ENCODE results near the gene USHBP1.
"Not testable (repeated sequence)": the region's sequence is repeated elsewhere in the genome, so short reads cannot be mapped to it uniquely, and the experiment has no call there.

USHBP1 gene

DNA sequence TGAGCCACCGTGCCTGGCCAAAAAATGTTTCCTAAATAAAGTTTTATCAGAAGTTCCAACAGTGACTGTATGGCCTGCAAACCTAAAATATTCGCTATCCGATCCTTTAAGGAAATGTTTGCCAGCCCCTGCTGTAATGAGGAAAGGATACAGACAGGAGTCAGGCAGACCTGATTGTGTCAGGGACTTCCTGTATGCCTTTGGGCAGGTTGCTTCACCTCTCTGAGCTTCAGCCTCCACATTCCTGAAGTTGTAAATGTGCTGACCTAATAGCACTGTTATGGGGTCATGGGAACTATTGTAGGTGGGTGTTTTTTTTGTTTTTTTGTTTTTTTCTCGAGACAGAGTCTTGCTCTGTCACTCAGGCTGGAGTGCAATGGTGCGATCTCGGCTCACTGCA lies 32.4 kb upstream of the USHBP1 start:
- TF ChIP-seq, protein P1, sequence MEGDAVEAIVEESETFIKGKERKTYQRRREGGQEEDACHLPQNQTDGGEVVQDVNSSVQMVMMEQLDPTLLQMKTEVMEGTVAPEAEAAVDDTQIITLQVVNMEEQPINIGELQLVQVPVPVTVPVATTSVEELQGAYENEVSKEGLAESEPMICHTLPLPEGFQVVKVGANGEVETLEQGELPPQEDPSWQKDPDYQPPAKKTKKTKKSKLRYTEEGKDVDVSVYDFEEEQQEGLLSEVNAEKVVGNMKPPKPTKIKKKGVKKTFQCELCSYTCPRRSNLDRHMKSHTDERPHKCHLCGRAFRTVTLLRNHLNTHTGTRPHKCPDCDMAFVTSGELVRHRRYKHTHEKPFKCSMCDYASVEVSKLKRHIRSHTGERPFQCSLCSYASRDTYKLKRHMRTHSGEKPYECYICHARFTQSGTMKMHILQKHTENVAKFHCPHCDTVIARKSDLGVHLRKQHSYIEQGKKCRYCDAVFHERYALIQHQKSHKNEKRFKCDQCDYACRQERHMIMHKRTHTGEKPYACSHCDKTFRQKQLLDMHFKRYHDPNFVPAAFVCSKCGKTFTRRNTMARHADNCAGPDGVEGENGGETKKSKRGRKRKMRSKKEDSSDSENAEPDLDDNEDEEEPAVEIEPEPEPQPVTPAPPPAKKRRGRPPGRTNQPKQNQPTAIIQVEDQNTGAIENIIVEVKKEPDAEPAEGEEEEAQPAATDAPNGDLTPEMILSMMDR (IDR thresholded peaks at IDR 0.05; ENCODE audit: low read depth, low read length), result no peak
- TF ChIP-seq, protein P2, sequence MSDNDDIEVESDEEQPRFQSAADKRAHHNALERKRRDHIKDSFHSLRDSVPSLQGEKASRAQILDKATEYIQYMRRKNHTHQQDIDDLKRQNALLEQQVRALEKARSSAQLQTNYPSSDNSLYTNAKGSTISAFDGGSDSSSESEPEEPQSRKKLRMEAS (IDR thresholded peaks at IDR 0.05; ENCODE audit: low read depth, low read length), result no peak
- no peak for TF ChIP-seq POLR2A (IDR thresholded peaks at IDR 0.05; ENCODE audit: extremely low read depth, insufficient read length)
- no peak for TF ChIP-seq MYC (IDR thresholded peaks at IDR 0.05; ENCODE audit: low read depth, low read length)
- DNase-seq (ENCODE audit: low read depth), result no peak
- H3K4me3 ChIP-seq (ENCODE audit: low read depth, low read length), result no peak overlapping the region

DNA sequence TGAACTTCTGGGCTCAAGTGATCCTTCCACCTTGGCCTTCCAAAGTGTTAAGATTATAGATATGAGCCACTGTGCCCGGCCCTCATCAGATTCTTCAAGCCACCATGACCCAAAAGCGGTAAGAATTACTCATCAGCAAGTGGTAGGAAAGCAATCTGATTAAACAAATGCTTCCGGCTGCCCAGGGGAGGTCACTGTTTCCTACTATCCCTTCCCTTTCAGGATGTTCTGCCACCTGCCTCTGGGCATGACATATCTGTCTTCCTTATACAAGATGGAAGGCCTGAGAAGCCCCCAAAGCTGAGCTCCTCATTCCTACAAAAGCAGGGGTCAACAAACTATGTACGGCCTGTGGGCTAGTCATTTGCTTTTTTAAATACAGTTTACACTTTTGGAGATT lies 31.7 kb upstream of the USHBP1 start:
- H3K4me3 ChIP-seq (ENCODE audit: low read depth, low read length), result no peak overlapping the region
- peak; percentile 43 for DNase-seq (ENCODE audit: low read depth)
- no peak for TF ChIP-seq MYC (IDR thresholded peaks at IDR 0.05; ENCODE audit: low read depth, low read length)
- TF ChIP-seq, protein P1 (IDR thresholded peaks at IDR 0.05; ENCODE audit: low read depth, low read length), result no peak
- TF ChIP-seq POLR2A (IDR thresholded peaks at IDR 0.05; ENCODE audit: extremely low read depth, insufficient read length), result no peak
- TF ChIP-seq, protein P2 (IDR thresholded peaks at IDR 0.05; ENCODE audit: low read depth, low read length), result no peak

- H3K4me3 ChIP-seq (ENCODE audit: low read depth, low read length), result not testable (repeated sequence)
- DNase-seq (ENCODE audit: low read depth), result peak; percentile 72
These were observed 31.0 kb upstream of the USHBP1 start for GRCh38 chr19:17295551-17295950.

GRCh38 chr19:17294051-17294891 lies 29.7 kb upstream of the USHBP1 start:
- H3K4me3 ChIP-seq (ENCODE audit: low read depth, low read length), result no peak overlapping the region
- TF ChIP-seq, protein P2 (IDR thresholded peaks at IDR 0.05; ENCODE audit: low read depth, low read length), result no peak
- TF ChIP-seq MYC (IDR thresholded peaks at IDR 0.05; ENCODE audit: low read depth, low read length) (no peak), POLR2A (IDR thresholded peaks at IDR 0.05; ENCODE audit: extremely low read depth, insufficient read length) (no peak)
- TF ChIP-seq, protein P1 (IDR thresholded peaks at IDR 0.05; ENCODE audit: low read depth, low read length), result no peak
- DNase-seq (ENCODE audit: low read depth), result peak; percentile 44

DNA sequence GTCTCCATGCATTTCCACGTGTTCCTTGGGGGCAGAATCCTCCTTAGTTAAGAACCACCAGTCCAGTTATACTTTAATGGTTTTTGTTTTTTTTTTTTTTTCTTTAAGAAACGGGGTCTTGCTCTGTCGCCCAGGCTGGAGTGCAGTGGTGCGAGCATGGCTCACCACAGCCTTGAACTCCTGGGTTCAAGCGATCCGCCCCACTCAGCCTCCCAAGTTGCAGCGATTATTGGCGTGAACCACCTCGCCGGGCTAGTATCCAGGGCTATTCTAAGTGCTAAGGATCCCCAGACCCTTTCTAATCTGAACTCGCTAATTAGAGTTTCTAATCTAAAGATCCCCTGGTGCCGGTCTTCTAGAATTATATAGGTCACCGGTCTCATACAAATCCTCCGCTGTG lies 29.1 kb upstream of the USHBP1 start:
- no peak for DNase-seq (ENCODE audit: low read depth)
- H3K4me3 ChIP-seq (ENCODE audit: low read depth, low read length), result no peak overlapping the region
- TF ChIP-seq MYC (IDR thresholded peaks at IDR 0.05; ENCODE audit: low read depth, low read length) (no peak), POLR2A (IDR thresholded peaks at IDR 0.05; ENCODE audit: extremely low read depth, insufficient read length) (no peak)
- TF ChIP-seq, protein P1 (IDR thresholded peaks at IDR 0.05; ENCODE audit: low read depth, low read length), result no peak
- TF ChIP-seq, protein P2 (IDR thresholded peaks at IDR 0.05; ENCODE audit: low read depth, low read length), result no peak

- peak; percentile 88 for DNase-seq (ENCODE audit: low read depth)
- peak overlapping the region; percentile 72 for H3K4me3 ChIP-seq (ENCODE audit: low read depth, low read length)
- TF ChIP-seq, protein P1 (IDR thresholded peaks at IDR 0.05; ENCODE audit: low read depth, low read length), result peak; percentile 77
- TF ChIP-seq, protein P2 (IDR thresholded peaks at IDR 0.05; ENCODE audit: low read depth, low read length), result peak; percentile 73
- TF ChIP-seq MYC (IDR thresholded peaks at IDR 0.05; ENCODE audit: low read depth, low read length) (peak; percentile 91), POLR2A (IDR thresholded peaks at IDR 0.05; ENCODE audit: extremely low read depth, insufficient read length) (peak; percentile 79)
These were observed 27.9 kb upstream of the USHBP1 start for GRCh38 chr19:17292301-17293074.

All from NB4 (cell line).